MCF 10A (cell line): ENCODE measurements around the gene GARIN3. TPM values are rescaled to one million over a fixed set of nuclear protein-coding genes. Genes with fewer than 3 reads are reported as not detected.
A peak's percentile ranks its signal among the peaks of the same experiment; 100 is the strongest.

Experiments used
- BruUV-seq: library from RNA; stranded (reverse); fragments of 400-500 nt; replicated peaks from 2 replicates; lab custom pipeline; 2021; lab: Mats Ljungman, UMichigan
- CTCF ChIA-PET: fragments of 300-600 bp; sonication (Branson Sonifier 250); formaldehyde crosslinking; extraction: SDS; loops from one replicate; lab custom pipeline; 2021; ENCODE audit warnings: antibody characterized with exemption, inconsistent platforms; lab: Yijun Ruan, JAX
- POLR2A ChIA-PET: fragments of 300-600, 350-650 bp; sonication (Branson Sonifier 250); formaldehyde crosslinking; extraction: SDS; loops from one replicate; lab custom pipeline; 2020; ENCODE audit warnings: antibody characterized with exemption, inconsistent platforms; lab: Yijun Ruan, JAX
- DNase-seq: peaks from one replicate; pipeline ENCODE4 v3.0.0-alpha.2; 2018; ENCODE audit not compliant: unreplicated experiment
- H3K27ac Mint-ChIP-seq: one replicate; pipeline ENCODE4 v1.8.0; 2022; ENCODE audit warnings: mild to moderate bottlenecking, low read depth, mixed read lengths; ENCODE audit not compliant: unreplicated experiment
- H3K27me3 Mint-ChIP-seq: one replicate; pipeline ENCODE4 v1.8.0; 2022; ENCODE audit warnings: mixed read lengths; ENCODE audit not compliant: insufficient read depth, unreplicated experiment
- H3K36me3 Mint-ChIP-seq: one replicate; pipeline ENCODE4 v1.8.0; 2022; ENCODE audit warnings: mild to moderate bottlenecking, moderate library complexity, mixed read lengths; ENCODE audit not compliant: insufficient read depth, unreplicated experiment
- H3K4me1 Mint-ChIP-seq: one replicate; pipeline ENCODE4 v1.8.0; 2022; ENCODE audit warnings: mixed read lengths; ENCODE audit not compliant: insufficient read depth, unreplicated experiment
- H3K4me3 Mint-ChIP-seq: one replicate; pipeline ENCODE4 v1.8.0; 2022; ENCODE audit warnings: mild to moderate bottlenecking, moderate library complexity, mixed read lengths; ENCODE audit not compliant: unreplicated experiment
- H3K9me3 Mint-ChIP-seq: one replicate; pipeline ENCODE4 v1.8.0; 2022; ENCODE audit warnings: mixed read lengths; ENCODE audit not compliant: unreplicated experiment
- CTCF ChIP-seq: fragments of 200-600 bp; IDR thresholded peaks from one replicate; pipeline ENCODE4 v1.8.0; 2022; ENCODE audit warnings: antibody characterized with exemption, mild to moderate bottlenecking; ENCODE audit not compliant: unreplicated experiment
- intact Hi-C: fragments of 100-400 bp; cut with micrococcal nuclease; formaldehyde crosslinking; loops from 2 replicates; pipeline ENCODE4 v1.14.1; 2022
- total RNA-seq: library from RNA; stranded (reverse); gene quantifications from 2 replicates; pipeline ENCODE4 v1.2.3, GENCODE V29; 2022

GARIN3 gene
- total RNA-seq, 1 experiment from 2014 or later: not detected

- ChIA-PET CTCF (interaction anchor here (0.5 to 4.5 kb wide), 54 partner anchors 8 to 1205 kb away, joined by 3 to 56 read pairs (median 5); partner anchors contain the start of gene LSM11), POLR2A (interaction anchor here (0.6 to 0.7 kb wide), 2 partner anchors 14 to 646 kb away, joined by 4 read pairs; no protein-coding TSS in a partner anchor)
- DNase-seq: peak; percentile 81
- no peaks in the 10 kb centered on the region for H3K27me3 Mint-ChIP-seq
- H3K4me3 Mint-ChIP-seq: no peak overlapping the region
- TF ChIP-seq CTCF: peak; percentile 90
- no peaks in the 10 kb centered on the region for H3K9me3 Mint-ChIP-seq
- no TSS peak for BruUV-seq
- intact Hi-C loops: loop anchor here (1.0 to 5.0 kb wide), 5 partner anchors 104 to 594 kb away; partner anchors contain the start of gene LSM11
- peaks cover 6% of the 10 kb centered on the region for H3K4me1 Mint-ChIP-seq
- no peaks in the 10 kb centered on the region for H3K36me3 Mint-ChIP-seq
- H3K27ac Mint-ChIP-seq: no peak overlapping the region
Observed at GRCh38 chr5:157148734-157149615, 17.1 kb downstream of the GARIN3 start.

- intact Hi-C loops: no loop called here
- no peak for TF ChIP-seq CTCF
- DNase-seq: peak; percentile 38
- ChIA-PET CTCF (interaction anchor here (0.5 to 2.8 kb wide), 8 partner anchors 10 to 1987 kb away, joined by 3 to 22 read pairs (median 4); no protein-coding TSS in a partner anchor), POLR2A (interaction anchor here (0.5 to 3.2 kb wide), 32 partner anchors 9 to 1835 kb away, joined by 3 to 19 read pairs (median 4); partner anchors contain the start of genes CYFIP2 and THG1L)
- Mint-ChIP-seq H3K4me1 (peaks cover 7% of the 10 kb centered on the region), H3K27me3 (no peaks in the 10 kb centered on the region), H3K27ac (peak overlapping the region; percentile 94), H3K36me3 (peaks cover 14% of the 10 kb centered on the region), H3K4me3 (peak overlapping the region; percentile 83), H3K9me3 (no peaks in the 10 kb centered on the region)
- BruUV-seq: TSS peak; percentile 99
Observed at GRCh38 chr5:157143127-157143971, 22.7 kb downstream of the GARIN3 start.

GRCh38 chr5:157142317-157143126 lies 23.5 kb downstream of the GARIN3 start, which contains the start of gene MED7:
Gene MED7 (minus strand): TSS chr5:157142865. CDS start chr5:157139431, 3,434 bp downstream.
- Mint-ChIP-seq H3K27ac (peak within 1 kb of the TSS; percentile 94), H3K4me3 (peak within 1 kb of the TSS; percentile 83), H3K4me1 (peaks cover 7% of the 10 kb centered on the region), H3K36me3 (peaks cover 23% of the 10 kb centered on the region), H3K9me3 (no peaks in the 10 kb centered on the region), H3K27me3 (no peaks in the 10 kb centered on the region)
- intact Hi-C loops: no loop called here
- TSS peak; percentile 69 for BruUV-seq
- TF ChIP-seq CTCF: no peak
- peak; percentile 100 for DNase-seq
- POLR2A ChIA-PET: interaction anchor here (0.6 to 3.2 kb wide), 32 partner anchors 8 to 1836 kb away, joined by 3 to 19 read pairs (median 4); partner anchors contain the start of genes CYFIP2 and THG1L
- CTCF ChIA-PET: interaction anchor here (0.6 to 2.8 kb wide), 9 partner anchors 10 to 1986 kb away, joined by 3 to 22 read pairs (median 3); no protein-coding TSS in a partner anchor
